Measurements from ENCODE around the gene ITPR2. TPM values are rescaled to one million over a fixed set of nuclear protein-coding genes. Genes with fewer than 3 reads are reported as not detected.
"Not testable (repeated sequence)": the region's sequence is repeated elsewhere in the genome, so short reads cannot be mapped to it uniquely, and the experiment has no call there.

ITPR2 gene
- total RNA-seq, 1 donor, result 19.2 TPM

- no peak overlapping the region for H3K4me2 ChIP-seq (ENCODE audit: insufficient read depth, low read length)
- no peak overlapping the region for H3K27ac ChIP-seq (ENCODE audit: low read depth, low read length)
These were observed 149.6 kb downstream of the ITPR2 start for GRCh38 chr12:26683443-26683842.

DNA sequence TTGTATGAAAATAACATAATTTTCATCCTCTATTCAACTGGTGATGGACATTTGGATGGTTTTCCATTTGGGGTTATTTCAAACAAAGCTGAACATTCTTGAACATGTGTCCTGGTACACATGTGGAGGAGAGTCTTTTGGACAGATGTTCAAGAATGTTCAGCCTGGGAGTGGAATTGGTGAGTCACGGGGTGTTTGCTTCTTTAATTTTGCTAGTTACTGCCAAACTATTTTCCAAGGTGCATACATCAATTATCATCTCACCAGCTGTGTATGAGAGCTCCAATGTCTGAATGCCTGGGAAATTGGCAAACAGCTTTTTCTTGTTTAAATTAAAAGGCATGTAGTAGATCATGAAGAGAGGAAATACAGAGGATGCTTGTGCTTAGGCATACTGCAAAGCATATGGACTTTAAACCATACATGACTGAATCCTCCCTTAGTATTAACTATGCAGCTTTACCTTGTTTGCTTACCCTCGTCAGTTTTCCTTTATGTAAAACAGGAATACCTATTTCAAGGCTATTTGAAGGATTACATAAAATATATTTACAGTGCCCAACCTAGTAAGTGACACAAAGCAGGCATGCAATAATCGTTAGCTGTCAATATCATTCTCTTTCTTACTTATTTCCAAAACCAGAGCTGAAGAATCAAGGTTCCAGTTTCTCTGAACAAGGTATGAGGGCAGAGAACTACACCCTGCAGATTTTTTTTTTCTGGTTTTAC, 152.1 kb downstream of the ITPR2 start:
- Histone ChIP-seq H3K79me2 (ENCODE audit: insufficient read depth, low read length) (no peaks in the 10 kb centered on the region), H3K4me1 (ENCODE audit: insufficient read depth, low read length) (no peaks in the 10 kb centered on the region), H2AFZ (ENCODE audit: low read length) (no peak overlapping the region), H4K20me1 (ENCODE audit: insufficient read depth, low read length) (no peaks in the 10 kb centered on the region), H3K27ac (ENCODE audit: low read depth, low read length) (no peak overlapping the region), H3K27me3 (ENCODE audit: insufficient read depth, low read length) (no peaks in the 10 kb centered on the region), H3K9me3 (ENCODE audit: low read depth, low read length) (no peaks in the 10 kb centered on the region), H3K4me2 (ENCODE audit: insufficient read depth, low read length) (no peak overlapping the region), H3K4me3 (ENCODE audit: insufficient read depth, low read length) (no peak overlapping the region), H3K36me3 (ENCODE audit: insufficient read depth, low read length) (no peaks in the 10 kb centered on the region)
- TF ChIP-seq, protein P1, sequence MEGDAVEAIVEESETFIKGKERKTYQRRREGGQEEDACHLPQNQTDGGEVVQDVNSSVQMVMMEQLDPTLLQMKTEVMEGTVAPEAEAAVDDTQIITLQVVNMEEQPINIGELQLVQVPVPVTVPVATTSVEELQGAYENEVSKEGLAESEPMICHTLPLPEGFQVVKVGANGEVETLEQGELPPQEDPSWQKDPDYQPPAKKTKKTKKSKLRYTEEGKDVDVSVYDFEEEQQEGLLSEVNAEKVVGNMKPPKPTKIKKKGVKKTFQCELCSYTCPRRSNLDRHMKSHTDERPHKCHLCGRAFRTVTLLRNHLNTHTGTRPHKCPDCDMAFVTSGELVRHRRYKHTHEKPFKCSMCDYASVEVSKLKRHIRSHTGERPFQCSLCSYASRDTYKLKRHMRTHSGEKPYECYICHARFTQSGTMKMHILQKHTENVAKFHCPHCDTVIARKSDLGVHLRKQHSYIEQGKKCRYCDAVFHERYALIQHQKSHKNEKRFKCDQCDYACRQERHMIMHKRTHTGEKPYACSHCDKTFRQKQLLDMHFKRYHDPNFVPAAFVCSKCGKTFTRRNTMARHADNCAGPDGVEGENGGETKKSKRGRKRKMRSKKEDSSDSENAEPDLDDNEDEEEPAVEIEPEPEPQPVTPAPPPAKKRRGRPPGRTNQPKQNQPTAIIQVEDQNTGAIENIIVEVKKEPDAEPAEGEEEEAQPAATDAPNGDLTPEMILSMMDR (IDR thresholded peaks at IDR 0.05; ENCODE audit: extremely low read depth, low read depth, low read length), result no peak
- DNase-seq (ENCODE audit: insufficient read length, low spot score, missing footprints), result no peak

More at GRCh38 chr12:26683443-26683842, 149.6 kb downstream of the ITPR2 start:
- H2AFZ ChIP-seq (ENCODE audit: low read length), result no peak overlapping the region
- no peaks in the 10 kb centered on the region for H4K20me1 ChIP-seq (ENCODE audit: insufficient read depth, low read length)
- no peaks in the 10 kb centered on the region for H3K27me3 ChIP-seq (ENCODE audit: insufficient read depth, low read length)
- H3K4me1 ChIP-seq (ENCODE audit: insufficient read depth, low read length), result no peaks in the 10 kb centered on the region
- no peaks in the 10 kb centered on the region for H3K9me3 ChIP-seq (ENCODE audit: low read depth, low read length)
- TF ChIP-seq, protein P1 (IDR thresholded peaks at IDR 0.05; ENCODE audit: extremely low read depth, low read depth, low read length), result no peak
- H3K36me3 ChIP-seq (ENCODE audit: insufficient read depth, low read length), result no peaks in the 10 kb centered on the region
- H3K79me2 ChIP-seq (ENCODE audit: insufficient read depth, low read length), result no peaks in the 10 kb centered on the region
- no peak for DNase-seq (ENCODE audit: insufficient read length, low spot score, missing footprints)
- H3K4me3 ChIP-seq (ENCODE audit: insufficient read depth, low read length), result no peak overlapping the region

DNA sequence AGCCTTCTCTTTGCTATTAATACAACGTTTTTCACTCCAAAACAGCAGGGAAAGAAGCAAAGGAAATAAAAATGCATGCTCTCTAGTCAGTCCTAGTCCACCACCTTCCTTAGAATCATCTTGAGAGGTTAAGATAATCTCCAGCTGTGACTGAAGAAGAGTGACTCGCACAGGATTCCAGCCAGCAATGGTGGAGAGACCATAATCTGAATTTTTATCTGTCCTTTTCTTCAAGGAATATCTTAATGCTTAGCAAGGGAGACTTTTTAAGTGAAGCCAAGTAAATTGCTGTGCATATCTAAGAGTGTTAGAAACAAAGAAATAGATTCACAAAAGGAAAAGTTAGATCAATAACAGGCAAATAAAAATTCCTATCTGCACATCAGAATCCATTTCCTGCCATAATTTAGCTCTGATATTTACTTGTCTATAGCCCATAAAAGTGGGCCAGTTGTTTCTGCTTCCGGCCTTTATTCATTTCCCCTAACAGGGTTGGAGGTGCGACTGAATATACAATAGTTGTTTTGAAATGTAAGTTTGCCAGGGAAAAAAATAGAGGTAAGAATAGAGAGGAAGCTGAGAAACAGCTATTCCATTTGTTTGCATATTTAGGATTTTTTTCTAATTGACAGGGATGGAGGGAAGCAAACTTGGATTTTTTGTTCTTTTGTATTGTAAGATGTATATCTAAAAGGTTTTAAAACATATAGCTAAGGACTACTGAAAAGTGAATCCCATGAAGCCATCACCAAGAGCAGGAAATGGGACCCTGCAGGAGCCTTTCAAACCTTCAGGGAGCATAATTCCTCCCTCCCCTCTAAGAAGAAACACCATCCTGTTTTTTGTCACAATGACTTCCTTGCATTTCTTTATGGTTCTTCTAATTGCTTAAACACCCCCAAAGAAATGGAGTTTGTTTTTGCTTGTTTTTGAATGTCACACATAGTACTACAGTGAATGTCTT, 154.0 kb downstream of the ITPR2 start:
- Histone ChIP-seq H3K27ac (ENCODE audit: low read depth, low read length) (no peak overlapping the region), H3K79me2 (ENCODE audit: insufficient read depth, low read length) (no peaks in the 10 kb centered on the region), H4K20me1 (ENCODE audit: insufficient read depth, low read length) (no peaks in the 10 kb centered on the region), H2AFZ (ENCODE audit: low read length) (no peak overlapping the region), H3K9me3 (ENCODE audit: low read depth, low read length) (no peaks in the 10 kb centered on the region), H3K4me1 (ENCODE audit: insufficient read depth, low read length) (no peaks in the 10 kb centered on the region), H3K4me3 (ENCODE audit: insufficient read depth, low read length) (no peak overlapping the region), H3K27me3 (ENCODE audit: insufficient read depth, low read length) (no peaks in the 10 kb centered on the region), H3K4me2 (ENCODE audit: insufficient read depth, low read length) (no peak overlapping the region), H3K36me3 (ENCODE audit: insufficient read depth, low read length) (no peaks in the 10 kb centered on the region)
- peak; percentile 35 for DNase-seq (ENCODE audit: insufficient read length, low spot score, missing footprints)
- TF ChIP-seq, protein P1 (IDR thresholded peaks at IDR 0.05; ENCODE audit: extremely low read depth, low read depth, low read length), result no peak

- not testable (repeated sequence) for H3K79me2 ChIP-seq (ENCODE audit: insufficient read depth, low read length); H2AFZ ChIP-seq (ENCODE audit: low read length); H3K4me2 ChIP-seq (ENCODE audit: insufficient read depth, low read length); H3K36me3 ChIP-seq (ENCODE audit: insufficient read depth, low read length); H4K20me1 ChIP-seq (ENCODE audit: insufficient read depth, low read length); H3K27ac ChIP-seq (ENCODE audit: low read depth, low read length); H3K4me1 ChIP-seq (ENCODE audit: insufficient read depth, low read length); DNase-seq (ENCODE audit: insufficient read length, low spot score, missing footprints); H3K9me3 ChIP-seq (ENCODE audit: low read depth, low read length); H3K4me3 ChIP-seq (ENCODE audit: insufficient read depth, low read length); H3K27me3 ChIP-seq (ENCODE audit: insufficient read depth, low read length)
These were observed 161.5 kb downstream of the ITPR2 start for GRCh38 chr12:26671487-26671886.
